A549 (cell line): ENCODE data around the gene HOXA7.

Source experiments
- EP300 ChIP-seq, 2 experiments: fragments of >200 bp; sonication (Bioruptor Twin); formaldehyde crosslinking; IDR thresholded peaks; 2 replicates in 1 of 2; 3 replicates in 1 of 2; pipeline ENCODE4 v1.6.1; 2016 to 2017
- MAZ ChIP-seq: fragments of 150-350 bp; IDR thresholded peaks from 2 replicates; pipeline ENCODE4 v1.6.1; 2014; ENCODE audit warnings: antibody characterized with exemption, low read depth, low read length, borderline replicate concordance
- SMC3 ChIP-seq: fragments of >200 bp; sonication (Bioruptor Twin); formaldehyde crosslinking; IDR thresholded peaks from 3 replicates; pipeline ENCODE4 v1.6.1; 2018; ENCODE audit warnings: inconsistent platforms

- TF ChIP-seq EP300 (IDR thresholded peaks at IDR 0.05) (no peak), MAZ (no peak), SMC3 (no peak)
These were observed 2.2 kb upstream of the HOXA7 start for GRCh38 chr7:27158436-27159265.
